Measurements from ENCODE around the gene TRABD2B.

DNA sequence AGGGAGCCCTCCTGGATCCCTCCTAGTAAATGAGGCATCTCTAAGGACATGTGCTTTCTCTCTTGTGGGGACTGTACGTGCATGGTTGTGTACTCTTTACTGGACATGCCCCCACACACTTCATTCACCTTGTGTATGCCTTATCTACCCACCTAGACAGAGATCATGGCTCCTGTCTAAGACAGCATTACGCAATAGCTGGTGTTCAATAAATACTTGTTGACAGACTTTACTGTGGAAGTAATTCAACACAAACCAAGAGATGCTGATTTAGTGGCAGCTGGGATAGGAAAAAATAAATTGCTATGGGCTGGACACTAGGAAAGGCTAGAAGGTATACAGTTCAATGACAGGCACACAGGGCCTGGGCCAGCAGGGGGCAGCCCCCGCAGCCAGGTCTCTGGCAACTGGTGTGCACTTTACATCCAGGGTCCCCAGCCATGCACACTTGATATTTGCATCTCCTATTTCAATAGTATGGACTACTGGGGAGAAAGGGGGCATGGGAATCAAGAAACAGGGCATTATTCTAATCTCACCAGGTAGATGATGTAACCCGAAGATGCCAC is 24.2 kb downstream of the TRABD2B start:
- TF ChIP-seq, protein P1, sequence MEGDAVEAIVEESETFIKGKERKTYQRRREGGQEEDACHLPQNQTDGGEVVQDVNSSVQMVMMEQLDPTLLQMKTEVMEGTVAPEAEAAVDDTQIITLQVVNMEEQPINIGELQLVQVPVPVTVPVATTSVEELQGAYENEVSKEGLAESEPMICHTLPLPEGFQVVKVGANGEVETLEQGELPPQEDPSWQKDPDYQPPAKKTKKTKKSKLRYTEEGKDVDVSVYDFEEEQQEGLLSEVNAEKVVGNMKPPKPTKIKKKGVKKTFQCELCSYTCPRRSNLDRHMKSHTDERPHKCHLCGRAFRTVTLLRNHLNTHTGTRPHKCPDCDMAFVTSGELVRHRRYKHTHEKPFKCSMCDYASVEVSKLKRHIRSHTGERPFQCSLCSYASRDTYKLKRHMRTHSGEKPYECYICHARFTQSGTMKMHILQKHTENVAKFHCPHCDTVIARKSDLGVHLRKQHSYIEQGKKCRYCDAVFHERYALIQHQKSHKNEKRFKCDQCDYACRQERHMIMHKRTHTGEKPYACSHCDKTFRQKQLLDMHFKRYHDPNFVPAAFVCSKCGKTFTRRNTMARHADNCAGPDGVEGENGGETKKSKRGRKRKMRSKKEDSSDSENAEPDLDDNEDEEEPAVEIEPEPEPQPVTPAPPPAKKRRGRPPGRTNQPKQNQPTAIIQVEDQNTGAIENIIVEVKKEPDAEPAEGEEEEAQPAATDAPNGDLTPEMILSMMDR (IDR thresholded peaks at IDR 0.05) = peak; percentile 48
- TF ChIP-seq SMC3 (IDR thresholded peaks at IDR 0.05; ENCODE audit: low read depth, low read length) (0 out of 2 replicates have a peak, but pooled peaks have one; percentile 10), SIN3A (IDR thresholded peaks at IDR 0.05; ENCODE audit: borderline replicate concordance, low read depth, low read length) (no peak), POLR2AphosphoS5 (IDR thresholded peaks at IDR 0.05; ENCODE audit: low read depth, low read length) (no peak), RAD21 (IDR thresholded peaks at IDR 0.05; ENCODE audit: low read length) (peak; percentile 37)
- TF ChIP-seq, protein P2, sequence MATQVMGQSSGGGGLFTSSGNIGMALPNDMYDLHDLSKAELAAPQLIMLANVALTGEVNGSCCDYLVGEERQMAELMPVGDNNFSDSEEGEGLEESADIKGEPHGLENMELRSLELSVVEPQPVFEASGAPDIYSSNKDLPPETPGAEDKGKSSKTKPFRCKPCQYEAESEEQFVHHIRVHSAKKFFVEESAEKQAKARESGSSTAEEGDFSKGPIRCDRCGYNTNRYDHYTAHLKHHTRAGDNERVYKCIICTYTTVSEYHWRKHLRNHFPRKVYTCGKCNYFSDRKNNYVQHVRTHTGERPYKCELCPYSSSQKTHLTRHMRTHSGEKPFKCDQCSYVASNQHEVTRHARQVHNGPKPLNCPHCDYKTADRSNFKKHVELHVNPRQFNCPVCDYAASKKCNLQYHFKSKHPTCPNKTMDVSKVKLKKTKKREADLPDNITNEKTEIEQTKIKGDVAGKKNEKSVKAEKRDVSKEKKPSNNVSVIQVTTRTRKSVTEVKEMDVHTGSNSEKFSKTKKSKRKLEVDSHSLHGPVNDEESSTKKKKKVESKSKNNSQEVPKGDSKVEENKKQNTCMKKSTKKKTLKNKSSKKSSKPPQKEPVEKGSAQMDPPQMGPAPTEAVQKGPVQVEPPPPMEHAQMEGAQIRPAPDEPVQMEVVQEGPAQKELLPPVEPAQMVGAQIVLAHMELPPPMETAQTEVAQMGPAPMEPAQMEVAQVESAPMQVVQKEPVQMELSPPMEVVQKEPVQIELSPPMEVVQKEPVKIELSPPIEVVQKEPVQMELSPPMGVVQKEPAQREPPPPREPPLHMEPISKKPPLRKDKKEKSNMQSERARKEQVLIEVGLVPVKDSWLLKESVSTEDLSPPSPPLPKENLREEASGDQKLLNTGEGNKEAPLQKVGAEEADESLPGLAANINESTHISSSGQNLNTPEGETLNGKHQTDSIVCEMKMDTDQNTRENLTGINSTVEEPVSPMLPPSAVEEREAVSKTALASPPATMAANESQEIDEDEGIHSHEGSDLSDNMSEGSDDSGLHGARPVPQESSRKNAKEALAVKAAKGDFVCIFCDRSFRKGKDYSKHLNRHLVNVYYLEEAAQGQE (IDR thresholded peaks at IDR 0.05; ENCODE audit: low read depth, low read length) = no peak

Data from SK-N-SH (cell line).